ENCODE measurements around the gene MYO9A.
A peak's percentile ranks its signal among the peaks of the same experiment; 100 is the strongest.

The MYO9A gene

DNA sequence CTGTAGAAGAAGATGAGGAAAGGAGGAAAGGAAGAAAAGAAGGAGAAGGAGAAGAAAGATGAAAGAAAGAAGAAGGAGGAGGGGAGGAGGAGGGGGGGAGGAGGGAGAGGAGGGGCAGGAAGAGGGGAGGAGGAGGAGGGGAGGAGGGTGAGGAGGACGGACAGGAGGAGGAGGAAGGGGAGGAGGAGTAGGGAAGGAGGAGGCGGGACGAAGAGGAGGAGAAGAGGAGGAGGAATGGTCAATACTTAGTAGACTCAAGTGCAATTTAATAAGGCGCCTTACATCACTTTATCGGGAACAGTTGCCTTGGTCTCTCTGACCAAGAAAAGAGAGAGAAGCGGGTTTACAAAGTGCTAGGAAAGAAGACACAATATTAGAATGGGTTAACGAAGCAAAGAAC lies 331.3 kb downstream of the MYO9A start:
- DNase-seq (ENCODE audit: low spot score), result peak; percentile 14
- Histone ChIP-seq H3K27ac (ENCODE audit: poor library complexity, severe bottlenecking) (no peak overlapping the region), H3K36me3 (ENCODE audit: low read depth) (no peaks in the 10 kb centered on the region), H3K4me3 (ENCODE audit: severe bottlenecking) (no peak overlapping the region), H3K9me3 (ENCODE audit: severe bottlenecking) (no peaks in the 10 kb centered on the region), H3K4me1 (ENCODE audit: insufficient read depth, poor library complexity, severe bottlenecking) (peaks cover 20% of the 10 kb centered on the region), H3K27me3 (ENCODE audit: insufficient read depth, poor library complexity, severe bottlenecking) (no peaks in the 10 kb centered on the region)
- TF ChIP-seq, protein P1, sequence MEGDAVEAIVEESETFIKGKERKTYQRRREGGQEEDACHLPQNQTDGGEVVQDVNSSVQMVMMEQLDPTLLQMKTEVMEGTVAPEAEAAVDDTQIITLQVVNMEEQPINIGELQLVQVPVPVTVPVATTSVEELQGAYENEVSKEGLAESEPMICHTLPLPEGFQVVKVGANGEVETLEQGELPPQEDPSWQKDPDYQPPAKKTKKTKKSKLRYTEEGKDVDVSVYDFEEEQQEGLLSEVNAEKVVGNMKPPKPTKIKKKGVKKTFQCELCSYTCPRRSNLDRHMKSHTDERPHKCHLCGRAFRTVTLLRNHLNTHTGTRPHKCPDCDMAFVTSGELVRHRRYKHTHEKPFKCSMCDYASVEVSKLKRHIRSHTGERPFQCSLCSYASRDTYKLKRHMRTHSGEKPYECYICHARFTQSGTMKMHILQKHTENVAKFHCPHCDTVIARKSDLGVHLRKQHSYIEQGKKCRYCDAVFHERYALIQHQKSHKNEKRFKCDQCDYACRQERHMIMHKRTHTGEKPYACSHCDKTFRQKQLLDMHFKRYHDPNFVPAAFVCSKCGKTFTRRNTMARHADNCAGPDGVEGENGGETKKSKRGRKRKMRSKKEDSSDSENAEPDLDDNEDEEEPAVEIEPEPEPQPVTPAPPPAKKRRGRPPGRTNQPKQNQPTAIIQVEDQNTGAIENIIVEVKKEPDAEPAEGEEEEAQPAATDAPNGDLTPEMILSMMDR (IDR thresholded peaks at IDR 0.05; ENCODE audit: poor library complexity, severe bottlenecking), result no peak
- no peak for ATAC-seq (ENCODE audit: low read depth)

DNA sequence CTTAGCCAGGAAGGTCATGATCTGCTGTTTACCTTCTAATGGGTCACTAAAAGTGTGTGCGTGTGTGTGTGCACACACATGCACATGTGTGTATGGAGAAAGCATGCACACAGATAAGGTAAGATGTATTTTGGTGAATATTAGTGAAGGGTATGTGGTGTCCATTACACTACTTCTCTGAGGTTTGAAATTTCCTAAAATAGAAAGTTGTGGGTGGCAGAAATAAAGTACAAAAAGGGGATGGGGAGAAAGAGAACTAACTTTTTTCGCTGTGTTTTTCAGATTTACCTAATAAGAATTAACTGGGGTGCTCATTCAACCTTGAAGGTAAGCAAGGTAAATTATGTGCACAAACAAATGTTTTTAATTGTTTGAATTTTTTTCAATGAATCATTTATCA lies 332.0 kb downstream of the MYO9A start:
- peaks cover 14% of the 10 kb centered on the region for H3K4me1 ChIP-seq (ENCODE audit: insufficient read depth, poor library complexity, severe bottlenecking)
- no peaks in the 10 kb centered on the region for H3K36me3 ChIP-seq (ENCODE audit: low read depth)
- H3K27me3 ChIP-seq (ENCODE audit: insufficient read depth, poor library complexity, severe bottlenecking), result no peaks in the 10 kb centered on the region
- no peak overlapping the region for H3K4me3 ChIP-seq (ENCODE audit: severe bottlenecking)
- H3K27ac ChIP-seq (ENCODE audit: poor library complexity, severe bottlenecking), result no peak overlapping the region
- H3K9me3 ChIP-seq (ENCODE audit: severe bottlenecking), result no peaks in the 10 kb centered on the region
- ATAC-seq (ENCODE audit: low read depth) (no peak), DNase-seq (ENCODE audit: low spot score) (no peak)
- TF ChIP-seq, protein P1 (IDR thresholded peaks at IDR 0.05; ENCODE audit: poor library complexity, severe bottlenecking), result no peak

GRCh38 chr15:71784719-71785118 lies 333.2 kb downstream of the MYO9A start:
- DNase-seq (ENCODE audit: low spot score), result peak; percentile 68
- H3K4me3 ChIP-seq (ENCODE audit: severe bottlenecking), result no peak overlapping the region
- TF ChIP-seq, protein P1 (IDR thresholded peaks at IDR 0.05; ENCODE audit: poor library complexity, severe bottlenecking), result peak; percentile 57
- peaks cover 7% of the 10 kb centered on the region for H3K4me1 ChIP-seq (ENCODE audit: insufficient read depth, poor library complexity, severe bottlenecking)
- H3K27ac ChIP-seq (ENCODE audit: poor library complexity, severe bottlenecking), result no peak overlapping the region
- no peaks in the 10 kb centered on the region for H3K36me3 ChIP-seq (ENCODE audit: low read depth)
- no peaks in the 10 kb centered on the region for H3K9me3 ChIP-seq (ENCODE audit: severe bottlenecking)
- ATAC-seq (ENCODE audit: low read depth), result no peak
- H3K27me3 ChIP-seq (ENCODE audit: insufficient read depth, poor library complexity, severe bottlenecking), result no peaks in the 10 kb centered on the region

- no peak overlapping the region for H3K27ac ChIP-seq (ENCODE audit: poor library complexity, severe bottlenecking)
- no peak for ATAC-seq (ENCODE audit: low read depth)
- no peak overlapping the region for H3K4me3 ChIP-seq (ENCODE audit: severe bottlenecking)
These were observed 335.4 kb downstream of the MYO9A start for GRCh38 chr15:71782422-71783165.

DNA sequence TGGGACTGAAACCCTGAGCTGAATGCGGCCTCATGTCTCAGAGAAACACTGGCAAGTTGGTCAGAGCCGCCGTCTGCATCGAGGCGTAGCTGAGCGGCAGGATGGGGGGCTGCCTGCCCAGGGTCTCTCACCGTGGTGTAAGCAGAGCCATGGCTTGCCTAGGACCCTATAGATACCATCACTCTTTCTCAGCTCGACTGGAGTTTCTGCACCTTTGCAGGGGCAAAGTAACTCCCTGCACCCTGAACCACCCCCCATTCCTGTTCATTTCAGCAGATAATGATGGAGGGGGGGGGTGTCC lies 336.0 kb downstream of the MYO9A start:
- Histone ChIP-seq H3K4me3 (ENCODE audit: severe bottlenecking) (no peak overlapping the region), H3K36me3 (ENCODE audit: low read depth) (no peaks in the 10 kb centered on the region; the same call in 1 of the 2 replicates), H3K4me1 (ENCODE audit: insufficient read depth, poor library complexity, severe bottlenecking) (peaks cover 6% of the 10 kb centered on the region), H3K27me3 (ENCODE audit: insufficient read depth, poor library complexity, severe bottlenecking) (no peaks in the 10 kb centered on the region), H3K9me3 (ENCODE audit: severe bottlenecking) (no peaks in the 10 kb centered on the region), H3K27ac (ENCODE audit: poor library complexity, severe bottlenecking) (no peak overlapping the region)
- TF ChIP-seq, protein P1 (IDR thresholded peaks at IDR 0.05; ENCODE audit: poor library complexity, severe bottlenecking), result no peak
- no peak for ATAC-seq (ENCODE audit: low read depth)
- peak; percentile 68 for DNase-seq (ENCODE audit: low spot score)

More at GRCh38 chr15:71782422-71783165, 335.4 kb downstream of the MYO9A start:
- peak; percentile 57 for DNase-seq (ENCODE audit: low spot score)
- TF ChIP-seq, protein P1 (IDR thresholded peaks at IDR 0.05; ENCODE audit: poor library complexity, severe bottlenecking), result no peak
- Histone ChIP-seq H3K36me3 (ENCODE audit: low read depth) (no peaks in the 10 kb centered on the region; the same call in 1 of the 2 replicates), H3K4me1 (ENCODE audit: insufficient read depth, poor library complexity, severe bottlenecking) (peaks cover 6% of the 10 kb centered on the region), H3K27me3 (ENCODE audit: insufficient read depth, poor library complexity, severe bottlenecking) (no peaks in the 10 kb centered on the region), H3K9me3 (ENCODE audit: severe bottlenecking) (no peaks in the 10 kb centered on the region)
